Stimulated activated CD8-positive, alpha-beta memory T cell treated with anti-CD3 and anti-CD28 coated beads, Interleukin-12 subunit alpha, Interleukin-12 subunit beta, amount 100 ng/mL, for 4 hours (primary cell): ENCODE measurements around the gene ERO1B.
"Not testable (repeated sequence)": the region's sequence is repeated elsewhere in the genome, so short reads cannot be mapped to it uniquely, and the experiment has no call there.

Experiments
- DNase-seq: peaks from one replicate; pipeline ENCODE4 v3.0.0-alpha.2; 2020; ENCODE audit warnings: low read depth

ERO1B gene

GRCh38 chr1:236281654-236282424, at the start of gene ERO1B:
ERO1B (minus strand) TSS chr1:236281958; CDS start chr1:236281783, 175 bp downstream.
- peak; percentile 97 for DNase-seq

DNA sequence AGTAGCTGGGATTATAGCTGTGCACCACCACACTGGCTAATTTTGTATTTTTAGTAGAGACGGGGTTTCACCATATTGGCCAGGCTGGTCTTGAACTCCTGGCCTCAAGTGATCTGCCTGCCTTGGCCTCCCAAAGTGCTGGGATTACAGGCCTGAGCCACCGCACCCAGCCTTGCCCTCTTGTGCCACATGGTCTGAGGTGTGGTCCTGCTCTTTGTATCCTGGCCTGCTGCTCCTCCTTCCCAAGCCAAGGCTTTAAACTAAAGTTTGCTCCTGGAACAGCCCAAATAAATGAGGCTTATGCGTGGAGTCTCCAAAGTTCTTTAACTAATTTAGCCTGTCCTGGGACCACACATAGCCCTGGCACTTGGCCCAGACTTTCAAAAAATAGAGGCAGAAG, 49.7 kb upstream of the ERO1B start:
- DNase-seq: not testable (repeated sequence)

GRCh38 chr1:236326432-236326831, 44.7 kb upstream of the ERO1B start:
- DNase-seq: no peak

- DNase-seq: no peak
Observed at GRCh38 chr1:236325567-236325966, 43.8 kb upstream of the ERO1B start.

DNA sequence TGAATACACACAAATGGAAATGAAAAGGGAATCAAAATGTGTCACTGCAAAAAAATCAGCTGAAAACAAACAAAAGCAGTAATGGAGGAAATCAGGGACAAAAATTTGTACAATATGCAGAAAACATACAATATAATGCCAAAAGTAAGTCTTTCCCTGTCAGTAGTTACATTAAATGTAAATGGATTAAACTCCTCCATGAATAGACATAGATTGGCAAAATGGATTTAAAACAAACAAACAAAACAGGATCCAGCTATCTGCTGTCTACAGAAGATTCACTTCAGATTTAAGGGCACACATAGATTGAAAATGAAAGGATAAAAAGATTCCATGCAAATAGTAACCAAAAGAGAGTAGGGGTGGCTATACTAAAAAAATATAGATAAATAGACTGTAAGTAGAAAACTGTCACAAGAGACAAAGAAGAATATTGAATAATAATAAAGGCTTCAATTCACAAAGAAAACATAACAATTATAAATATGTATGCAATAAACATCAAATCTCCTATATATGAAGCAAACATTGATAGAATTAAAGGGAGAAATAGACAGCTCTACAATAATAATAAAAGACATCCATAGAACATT, 42.2 kb upstream of the ERO1B start:
- no peak for DNase-seq

- no peak for DNase-seq
Observed at GRCh38 chr1:236322566-236323409, 41.0 kb upstream of the ERO1B start.

DNA sequence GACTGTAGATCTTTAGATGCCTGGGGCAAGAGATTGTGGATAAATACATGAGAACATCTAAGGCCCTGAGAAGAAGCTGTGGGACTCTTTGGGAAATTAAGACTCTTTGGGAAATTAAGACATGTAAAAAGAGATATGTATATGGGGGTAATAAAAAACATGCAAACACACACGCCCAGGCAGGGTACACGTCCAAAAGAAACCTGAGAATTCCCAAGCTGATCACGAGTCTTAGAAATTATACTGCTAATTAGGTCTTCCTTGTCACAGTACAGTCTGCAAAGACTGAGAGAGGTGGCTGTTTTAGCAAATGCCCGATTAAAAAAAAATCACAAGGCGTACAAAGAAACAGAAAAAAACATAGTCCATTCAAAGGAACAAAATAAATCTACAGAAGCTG, 39.3 kb upstream of the ERO1B start:
- no peak for DNase-seq

DNA sequence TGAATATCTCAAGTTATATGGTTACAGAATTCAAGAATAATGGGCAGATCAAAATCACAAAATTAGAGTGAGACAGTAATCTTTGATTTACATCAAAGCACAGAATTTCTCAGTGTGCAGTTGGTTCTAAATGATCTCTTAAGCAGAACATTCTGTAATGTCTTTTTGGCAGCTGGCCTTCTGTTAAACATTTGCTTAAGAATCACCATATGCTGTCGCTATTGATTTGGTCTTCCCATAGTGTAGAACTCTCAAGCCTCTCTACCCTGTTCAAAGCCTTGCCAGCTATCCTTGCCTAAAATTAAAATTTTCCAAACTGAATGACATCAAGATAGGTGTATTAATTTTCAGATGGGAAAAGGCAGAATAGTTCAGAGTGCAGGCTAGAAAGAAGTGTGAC, 38.9 kb upstream of the ERO1B start:
- no peak for DNase-seq

DNA sequence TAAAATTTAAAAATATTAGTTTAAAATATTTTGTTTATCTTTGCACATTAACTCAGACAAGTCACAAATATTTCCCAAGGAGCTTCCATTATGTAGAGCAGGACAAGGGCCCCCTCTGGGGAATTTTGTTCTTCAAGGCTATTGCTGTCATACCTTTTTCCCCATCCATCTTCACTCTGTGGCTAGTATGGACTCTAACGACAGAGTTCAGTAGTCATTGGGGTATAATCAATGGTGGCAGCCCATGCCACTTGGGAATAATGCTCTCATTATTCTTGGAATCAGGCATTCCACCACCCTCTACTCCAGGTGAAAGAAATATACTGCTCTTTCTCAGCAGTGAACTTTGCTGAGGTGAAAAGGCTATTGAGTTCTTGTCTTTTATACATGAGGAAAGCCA, 38.5 kb upstream of the ERO1B start:
- no peak for DNase-seq

- DNase-seq: no peak
Observed at GRCh38 chr1:236316437-236316836, 34.7 kb upstream of the ERO1B start.

DNA sequence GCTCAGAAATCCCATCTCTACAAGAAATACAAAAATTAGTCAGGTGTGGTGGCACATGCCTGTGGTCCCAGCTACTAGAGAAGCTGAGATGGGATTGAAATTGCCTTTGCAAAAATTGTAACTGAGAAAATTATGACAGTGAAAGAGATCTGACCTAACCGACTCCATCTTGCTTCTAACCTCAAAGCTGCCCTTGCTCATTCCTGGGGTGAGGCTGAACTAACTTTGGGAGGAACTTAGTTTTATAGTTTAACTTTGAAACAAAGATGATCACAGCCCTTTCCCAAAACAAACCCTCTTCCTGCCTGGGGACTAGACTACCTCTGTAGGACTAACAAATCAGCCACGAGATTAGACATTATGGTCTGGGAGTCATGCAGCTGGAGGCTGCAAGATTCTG, 33.8 kb upstream of the ERO1B start:
- DNase-seq: no peak

DNA sequence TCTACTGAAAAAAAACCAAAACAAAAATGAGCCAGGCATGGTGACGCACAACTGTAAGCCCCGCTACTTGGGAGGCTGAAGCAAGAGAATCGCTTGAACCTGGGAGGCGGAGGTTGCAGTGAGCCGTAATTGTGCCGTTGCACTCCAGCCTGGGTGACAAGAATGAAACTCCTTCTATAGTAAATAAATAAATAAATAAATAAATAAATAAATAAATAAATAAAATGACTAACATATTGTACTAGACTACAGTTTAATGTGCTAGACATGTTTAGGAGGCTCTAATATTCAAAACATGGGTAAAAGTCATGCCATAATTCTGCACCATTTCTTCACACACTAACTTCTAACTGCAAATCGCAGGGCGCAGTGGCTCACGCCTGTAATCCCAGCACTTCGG, 33.3 kb upstream of the ERO1B start:
- no peak for DNase-seq

GRCh38 chr1:236314050-236314449, 32.3 kb upstream of the ERO1B start:
- not testable (repeated sequence) for DNase-seq

GRCh38 chr1:236313427-236313826, 31.7 kb upstream of the ERO1B start:
- no peak for DNase-seq

DNA sequence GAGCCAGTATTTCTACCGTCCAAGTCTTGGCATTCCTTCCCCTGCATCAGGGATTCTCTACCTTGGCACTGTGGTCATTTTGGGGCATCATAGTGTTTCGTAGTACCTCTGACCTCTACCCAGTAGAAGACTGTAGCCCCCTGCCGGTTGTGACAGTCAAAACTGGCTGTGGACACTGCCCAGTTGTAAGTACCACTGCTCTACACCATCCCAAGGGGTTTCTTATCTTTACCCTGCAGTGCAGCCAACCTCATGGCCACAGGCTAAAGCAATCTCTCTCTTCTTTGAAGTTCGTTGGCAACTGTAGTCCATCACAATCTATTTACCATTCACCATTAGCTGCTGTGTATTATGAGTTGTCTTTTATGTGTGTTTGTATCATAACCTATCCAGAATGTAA, 29.3 kb upstream of the ERO1B start:
- DNase-seq: no peak

DNA sequence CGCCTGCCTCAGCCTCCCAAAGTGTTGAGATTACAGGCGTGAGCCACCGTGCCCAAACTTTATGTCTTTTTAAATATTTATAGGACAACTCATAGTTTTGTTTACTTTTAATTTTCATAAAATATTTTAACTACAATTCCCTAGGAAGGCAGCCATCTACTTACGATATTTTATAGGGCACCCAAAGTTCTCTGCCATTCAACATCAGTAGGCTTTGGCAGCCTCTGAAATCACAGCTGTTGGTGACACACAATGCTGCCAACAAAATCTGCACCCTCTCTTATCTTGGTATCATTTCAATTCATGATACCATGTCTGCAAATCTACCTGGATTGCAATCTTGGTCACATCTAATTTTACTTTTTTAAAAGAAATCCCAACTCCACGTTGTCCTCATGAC, 27.1 kb upstream of the ERO1B start:
- no peak for DNase-seq

DNA sequence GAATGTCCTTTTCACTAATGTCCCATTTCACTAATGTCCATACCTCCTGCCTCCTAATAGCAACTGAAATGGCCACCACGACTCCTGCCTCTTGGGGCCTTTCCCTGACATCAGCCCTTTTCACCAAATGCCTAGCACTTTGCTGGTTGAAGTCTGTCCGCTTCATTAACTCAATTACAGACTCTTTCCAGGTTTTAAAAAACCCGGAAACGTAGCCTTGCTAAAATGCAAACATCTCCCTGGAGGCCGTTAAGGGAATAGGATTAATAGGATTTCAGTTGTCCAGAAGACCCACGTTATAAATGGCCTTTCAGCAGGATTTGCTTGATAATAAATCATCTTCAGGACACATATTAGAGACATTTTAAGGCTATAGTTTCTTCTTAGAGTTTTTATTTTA, 25.7 kb upstream of the ERO1B start:
- DNase-seq: no peak

- DNase-seq: no peak
Observed at GRCh38 chr1:236304682-236305081, 22.9 kb upstream of the ERO1B start.

DNA sequence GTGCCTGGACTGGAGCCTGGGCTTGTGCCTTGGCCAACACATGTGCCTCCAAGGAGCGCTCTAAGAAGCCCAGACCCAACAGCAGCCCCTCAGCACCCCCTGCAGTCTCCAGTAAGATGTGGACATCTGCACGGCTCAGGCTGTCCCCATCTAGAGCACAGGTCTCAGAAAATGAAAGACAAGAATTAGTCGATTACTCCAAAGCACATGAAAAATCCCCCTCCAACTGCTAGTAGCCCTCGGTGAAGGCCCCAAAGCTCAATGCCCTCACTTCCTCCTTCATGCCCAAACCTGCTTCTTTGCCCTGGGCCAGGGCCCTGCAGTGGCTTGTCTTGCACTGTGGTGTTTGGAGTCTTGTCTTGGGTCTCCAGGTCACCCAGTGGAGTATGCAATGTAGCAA, 21.9 kb upstream of the ERO1B start:
- no peak for DNase-seq

- no peak for DNase-seq
Observed at GRCh38 chr1:236302941-236303340, 21.2 kb upstream of the ERO1B start.

DNA sequence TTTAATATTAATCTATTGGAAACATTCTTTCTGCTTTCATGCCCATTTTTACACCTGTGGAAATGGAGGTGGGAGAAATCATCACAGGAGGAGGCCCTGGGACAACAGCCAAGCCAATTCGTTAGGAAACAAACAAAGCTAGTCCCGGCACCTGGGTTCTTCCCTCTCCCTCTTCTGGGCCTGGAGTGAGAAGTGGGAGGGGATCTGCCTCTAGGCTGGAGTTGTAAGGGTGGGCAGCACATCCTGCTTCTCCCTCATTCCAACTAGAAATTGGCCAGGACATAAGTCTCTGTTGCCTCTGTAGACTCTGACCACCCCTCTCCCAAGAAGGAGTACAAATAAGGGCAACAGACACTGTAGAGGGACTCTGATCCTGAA, 20.2 kb upstream of the ERO1B start:
- no peak for DNase-seq

- no peak for DNase-seq
Observed at GRCh38 chr1:236301080-236301957, 19.6 kb upstream of the ERO1B start.
